DOHH2 (cell line): ENCODE data around the gene AQP7.
"Not testable (repeated sequence)": the region's sequence is repeated elsewhere in the genome, so short reads cannot be mapped to it uniquely, and the experiment has no call there.

Experiments used
- H3F3A ChIP-seq: fragments of 200-600 bp; sonication (generic), shearing (Covaris generic); 2 replicates; pipeline ENCODE4 v1.6.0; 2016; ENCODE audit warnings: antibody characterized with exemption, mild to moderate bottlenecking; ENCODE audit not compliant: control insufficient read depth, insufficient read depth
- H3K27ac ChIP-seq: fragments of 200-600 bp; sonication (generic); 2 replicates; pipeline ENCODE4 v1.5.1; 2014; ENCODE audit warnings: low read depth, mild to moderate bottlenecking, low read length, moderate library complexity
- H3K27me3 ChIP-seq: fragments of 200-600 bp; sonication (generic); 2 replicates; pipeline ENCODE4 v1.6.1; 2014; ENCODE audit warnings: mild to moderate bottlenecking, low read length, mixed read lengths; ENCODE audit not compliant: control insufficient read depth
- H3K36me3 ChIP-seq: fragments of 200-600 bp; sonication (generic); 2 replicates; pipeline ENCODE4 v1.6.1; 2014; ENCODE audit warnings: mild to moderate bottlenecking, low read length, moderate library complexity, mixed read lengths; ENCODE audit not compliant: control insufficient read depth
- H3K4me1 ChIP-seq: fragments of 200-600 bp; sonication (generic); 2 replicates; pipeline ENCODE4 v1.6.1; 2014; ENCODE audit warnings: mild to moderate bottlenecking, low read length, mixed read lengths; ENCODE audit not compliant: control insufficient read depth
- H3K4me2 ChIP-seq: fragments of 200-600 bp; sonication (generic); 2 replicates; pipeline ENCODE4 v1.6.0; 2014; ENCODE audit warnings: mild to moderate bottlenecking, low read length, moderate library complexity
- H3K4me3 ChIP-seq: fragments of 200-600 bp; sonication (generic); 2 replicates; pipeline ENCODE4 v1.5.1; 2014; ENCODE audit warnings: mild to moderate bottlenecking, low read length, mixed read lengths
- H3K79me2 ChIP-seq: fragments of 200-600 bp; sonication (generic); 2 replicates; pipeline ENCODE4 v1.6.1; 2014; ENCODE audit warnings: mild to moderate bottlenecking, low read length, mixed read lengths; ENCODE audit not compliant: control insufficient read depth
- H3K9me2 ChIP-seq: fragments of 200-600 bp; sonication (generic); replicated peaks from 2 replicates; pipeline ENCODE4 v1.6.1; 2014; ENCODE audit warnings: mild to moderate bottlenecking, low read length, mixed read lengths; ENCODE audit not compliant: control insufficient read depth
- H3K9me3 ChIP-seq: fragments of 200-600 bp; sonication (generic); 2 replicates; pipeline ENCODE4 v1.6.1; 2014; ENCODE audit warnings: antibody characterized with exemption, low read length, mixed read lengths; ENCODE audit not compliant: control insufficient read depth, insufficient read depth
- H4K20me1 ChIP-seq: fragments of 200-600 bp; sonication (generic); 2 replicates; pipeline ENCODE4 v1.6.0; 2014; ENCODE audit warnings: low read depth, mild to moderate bottlenecking, antibody characterized with exemption, low read length, moderate library complexity; ENCODE audit not compliant: control insufficient read depth, insufficient read depth
- EZH2phosphoT487 ChIP-seq: fragments of 200-600 bp; sonication (generic); IDR thresholded peaks from 2 replicates; pipeline ENCODE4 v1.6.1; 2017; ENCODE audit warnings: borderline replicate concordance, mild to moderate bottlenecking, antibody characterized with exemption, low read length, moderate library complexity, mixed read lengths
- TF ChIP-seq, protein P1 (sequence below): fragments of 200-600 bp; sonication (generic); IDR thresholded peaks from one replicate; pipeline ENCODE4 v1.5.1; 2014; ENCODE audit warnings: antibody characterized with exemption, mild to moderate bottlenecking, low read depth, low read length; ENCODE audit not compliant: poor library complexity, severe bottlenecking

AQP7 gene

DNA sequence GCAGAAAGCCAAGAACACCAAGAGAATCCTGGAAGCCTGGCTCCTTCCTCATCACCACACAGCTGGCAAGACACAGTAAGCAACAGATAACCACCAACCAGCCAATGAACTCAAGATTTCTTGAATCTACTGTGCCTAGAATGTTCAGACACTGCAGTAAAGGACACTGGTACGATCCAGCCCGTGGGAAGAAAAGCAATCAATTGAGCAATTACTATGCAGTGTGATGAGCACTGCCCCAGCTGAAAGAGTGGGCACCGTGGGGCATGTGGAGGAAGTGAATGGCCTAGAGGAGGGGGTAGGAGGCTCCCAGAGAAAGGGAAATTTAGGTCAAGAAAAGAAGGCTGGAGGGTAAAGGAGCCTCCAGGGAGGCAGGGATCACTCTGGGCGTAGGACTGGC lies 4.6 kb downstream of the AQP7 start:
- H3K4me1 ChIP-seq, H3K36me3 ChIP-seq: not testable (repeated sequence)

DNA sequence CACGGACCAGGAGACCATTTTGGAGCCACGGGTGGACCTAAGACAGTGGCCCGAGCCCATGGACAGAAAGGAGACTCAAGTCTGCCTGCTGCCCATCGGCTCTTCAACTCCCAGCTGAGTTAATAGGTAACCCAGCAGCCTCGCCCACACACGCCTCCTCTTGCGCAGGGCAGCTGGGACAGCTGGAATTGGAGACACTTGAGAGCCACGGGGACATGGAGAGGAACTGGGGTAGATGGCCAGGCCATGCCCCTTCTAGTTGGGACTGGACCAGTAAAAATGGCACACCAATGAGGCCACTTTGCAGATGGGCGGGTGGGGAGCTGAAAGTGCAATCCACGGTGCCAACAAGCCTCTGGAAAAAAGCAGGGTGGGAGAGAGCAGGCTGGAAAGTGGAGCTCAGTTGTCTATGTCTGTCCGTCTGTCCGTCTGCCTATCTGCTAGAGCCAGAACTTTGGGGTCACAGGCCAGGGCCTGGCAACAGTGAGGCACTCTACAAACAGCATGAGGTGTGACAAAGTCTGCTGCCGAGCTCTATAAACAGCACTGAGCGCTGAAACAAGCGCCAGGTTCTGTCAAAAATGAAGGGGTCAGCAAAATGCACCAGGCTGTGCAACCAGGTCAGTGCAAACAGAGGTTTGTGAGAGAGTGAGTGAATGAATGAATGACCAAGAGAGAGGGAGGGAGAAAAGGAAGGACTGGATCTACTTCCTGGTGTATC lies 7.0 kb downstream of the AQP7 start:
- not testable (repeated sequence) for H3K27ac ChIP-seq, H3K79me2 ChIP-seq, H3K9me2 ChIP-seq, H3K9me3 ChIP-seq, H3F3A ChIP-seq, H4K20me1 ChIP-seq, H3K27me3 ChIP-seq, H3K36me3 ChIP-seq, H3K4me3 ChIP-seq, H3K4me1 ChIP-seq, H3K4me2 ChIP-seq

More for the DNA sequence above, 4.6 kb downstream of the AQP7 start:
- not testable (repeated sequence) for H4K20me1 ChIP-seq, H3K79me2 ChIP-seq, H3K4me2 ChIP-seq, H3K4me3 ChIP-seq, H3K27me3 ChIP-seq, H3K27ac ChIP-seq, H3K9me3 ChIP-seq, H3K9me2 ChIP-seq, H3F3A ChIP-seq

DNA sequence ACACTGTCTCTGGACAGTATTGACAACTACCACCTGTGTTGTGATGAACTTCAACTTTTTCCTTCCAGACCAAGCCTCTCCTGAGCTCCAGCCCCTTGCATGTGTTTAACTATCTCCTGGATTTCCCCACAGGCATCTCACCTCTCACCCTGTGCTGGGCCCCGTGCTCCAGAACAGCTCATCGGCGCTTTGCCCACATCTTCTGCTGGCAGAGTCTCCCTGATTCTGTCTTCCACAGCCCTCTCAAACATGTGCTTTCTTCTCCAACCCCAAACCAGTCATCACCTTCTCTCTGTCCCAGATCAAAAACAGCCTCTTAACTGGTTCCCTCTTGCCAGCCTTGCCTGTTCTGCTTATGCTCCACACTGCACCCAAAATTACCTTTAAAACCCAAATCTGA lies 8.4 kb downstream of the AQP7 start:
- H4K20me1 ChIP-seq, H3K9me2 ChIP-seq, H3K79me2 ChIP-seq, H3K27me3 ChIP-seq, H3K27ac ChIP-seq, H3K9me3 ChIP-seq, H3K4me2 ChIP-seq, H3K4me3 ChIP-seq, H3K36me3 ChIP-seq, H3F3A ChIP-seq, H3K4me1 ChIP-seq: not testable (repeated sequence)

DNA sequence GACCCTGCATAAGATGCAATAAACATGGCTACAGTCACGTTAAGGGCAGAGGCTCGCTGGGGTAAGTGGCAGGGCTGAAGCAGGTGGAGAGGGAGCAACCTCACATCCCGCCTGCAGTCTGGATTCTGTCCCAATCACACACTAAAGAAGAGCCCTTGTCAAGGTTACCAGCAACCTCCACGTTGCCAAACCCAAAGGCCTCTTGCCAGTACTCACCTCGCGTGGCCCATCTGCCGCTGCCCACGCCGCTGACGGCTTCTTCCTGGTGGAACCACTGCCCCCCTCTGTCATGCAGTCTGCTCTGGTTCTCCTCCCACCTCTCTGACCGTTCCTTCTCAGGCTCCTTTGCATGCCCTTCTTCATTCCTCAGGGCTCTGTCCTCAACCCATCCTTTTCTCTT lies 8.8 kb downstream of the AQP7 start:
- H3K79me2 ChIP-seq, result no peaks in the 10 kb centered on the region
- no peak overlapping the region for H3K4me3 ChIP-seq
- no peaks in the 10 kb centered on the region for H3K9me3 ChIP-seq
- no peaks in the 10 kb centered on the region for H4K20me1 ChIP-seq
- no peak overlapping the region for H3K4me2 ChIP-seq
- H3K9me2 ChIP-seq, result no peaks in the 10 kb centered on the region
- H3K27ac ChIP-seq, result no peak overlapping the region
- no peaks in the 10 kb centered on the region for H3F3A ChIP-seq
- peaks cover 3% of the 10 kb centered on the region; the same call in 1 of the 2 replicates for H3K27me3 ChIP-seq
- no peaks in the 10 kb centered on the region for H3K36me3 ChIP-seq
- no peaks in the 10 kb centered on the region for H3K4me1 ChIP-seq
- TF ChIP-seq EZH2phosphoT487, result no peak
- TF ChIP-seq, protein P1, sequence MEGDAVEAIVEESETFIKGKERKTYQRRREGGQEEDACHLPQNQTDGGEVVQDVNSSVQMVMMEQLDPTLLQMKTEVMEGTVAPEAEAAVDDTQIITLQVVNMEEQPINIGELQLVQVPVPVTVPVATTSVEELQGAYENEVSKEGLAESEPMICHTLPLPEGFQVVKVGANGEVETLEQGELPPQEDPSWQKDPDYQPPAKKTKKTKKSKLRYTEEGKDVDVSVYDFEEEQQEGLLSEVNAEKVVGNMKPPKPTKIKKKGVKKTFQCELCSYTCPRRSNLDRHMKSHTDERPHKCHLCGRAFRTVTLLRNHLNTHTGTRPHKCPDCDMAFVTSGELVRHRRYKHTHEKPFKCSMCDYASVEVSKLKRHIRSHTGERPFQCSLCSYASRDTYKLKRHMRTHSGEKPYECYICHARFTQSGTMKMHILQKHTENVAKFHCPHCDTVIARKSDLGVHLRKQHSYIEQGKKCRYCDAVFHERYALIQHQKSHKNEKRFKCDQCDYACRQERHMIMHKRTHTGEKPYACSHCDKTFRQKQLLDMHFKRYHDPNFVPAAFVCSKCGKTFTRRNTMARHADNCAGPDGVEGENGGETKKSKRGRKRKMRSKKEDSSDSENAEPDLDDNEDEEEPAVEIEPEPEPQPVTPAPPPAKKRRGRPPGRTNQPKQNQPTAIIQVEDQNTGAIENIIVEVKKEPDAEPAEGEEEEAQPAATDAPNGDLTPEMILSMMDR, result no peak

DNA sequence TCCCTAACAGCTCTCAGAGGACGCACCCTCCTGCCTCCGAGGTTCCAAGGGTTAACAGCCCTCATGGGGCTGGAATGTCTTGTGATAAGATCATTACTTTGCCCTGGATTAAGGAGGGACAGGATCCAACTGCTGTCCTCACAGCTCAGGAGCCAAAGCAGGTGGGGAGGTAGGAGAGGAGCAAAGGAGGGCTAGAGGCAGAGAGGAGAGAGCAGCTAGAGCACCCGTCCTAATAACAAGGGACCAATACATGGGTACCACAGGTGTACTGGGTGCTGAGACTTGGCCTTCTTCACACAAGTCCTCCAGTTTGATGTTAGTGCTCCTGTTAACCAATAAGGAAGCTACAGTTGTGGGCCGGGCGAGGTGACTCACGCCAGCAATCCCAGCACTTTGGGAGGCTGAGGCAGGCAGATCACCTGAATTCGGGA lies 9.8 kb downstream of the AQP7 start:
- H3K4me2 ChIP-seq, H4K20me1 ChIP-seq, H3K27ac ChIP-seq, H3K9me3 ChIP-seq, H3K36me3 ChIP-seq, H3K4me1 ChIP-seq, H3K27me3 ChIP-seq, H3F3A ChIP-seq, H3K9me2 ChIP-seq, H3K79me2 ChIP-seq, H3K4me3 ChIP-seq: not testable (repeated sequence)

DNA sequence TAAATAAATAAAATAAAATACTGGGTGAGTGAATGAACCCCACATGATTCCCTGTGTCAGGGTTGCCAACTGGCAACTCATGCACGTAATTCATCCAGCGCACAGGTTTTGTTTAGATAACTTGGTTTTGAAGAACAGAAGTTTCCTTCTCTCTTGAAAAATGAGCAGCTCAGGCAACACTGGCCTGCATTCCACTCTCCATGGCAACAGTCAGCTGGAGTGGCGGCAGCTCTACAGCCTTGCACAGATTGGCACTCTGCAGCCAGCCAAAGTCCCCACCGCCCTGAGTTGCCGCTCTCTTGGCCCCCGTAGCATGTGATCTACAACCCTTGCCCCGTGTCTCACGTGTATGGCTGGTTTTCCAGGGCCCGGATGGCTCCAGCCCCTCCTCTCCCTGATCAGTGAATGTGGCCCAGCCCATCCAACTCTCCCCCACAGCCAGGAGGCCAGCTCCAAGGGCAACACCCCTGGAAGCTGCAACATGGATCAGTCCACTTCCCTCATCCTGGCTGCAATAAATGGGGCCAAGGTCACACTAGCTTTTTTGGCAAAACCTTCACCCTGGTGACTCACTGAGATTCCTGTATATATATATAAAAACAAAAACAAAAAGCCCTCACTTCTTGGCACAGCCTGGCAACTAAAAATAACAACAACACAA lies 11.1 kb downstream of the AQP7 start:
- not testable (repeated sequence) for H3F3A ChIP-seq, H3K4me3 ChIP-seq, H3K9me3 ChIP-seq, H3K27me3 ChIP-seq, H3K4me2 ChIP-seq, H3K9me2 ChIP-seq, H3K27ac ChIP-seq, H4K20me1 ChIP-seq, H3K36me3 ChIP-seq, H3K4me1 ChIP-seq, H3K79me2 ChIP-seq
